Measurements from ENCODE around the gene MCCC1. TPM values are rescaled to one million over a fixed set of nuclear protein-coding genes. Genes with fewer than 3 reads are reported as not detected.

MCCC1 gene
- total RNA-seq, 1 experiment from 2014 or later = 19.2 TPM

GRCh38 chr3:182969853-182970252 lies 129.4 kb downstream of the MCCC1 start:
- Histone ChIP-seq H3K27ac (ENCODE audit: low read depth, low read length, poor library complexity, severe bottlenecking) (peak overlapping the region; percentile 71), H3K4me1 (ENCODE audit: insufficient read depth, low read length, poor library complexity, severe bottlenecking) (peaks cover 41% of the 10 kb centered on the region), H3K36me3 (ENCODE audit: insufficient read depth, low read length, poor library complexity, severe bottlenecking) (no peaks in the 10 kb centered on the region), H3K27me3 (replicated peaks; ENCODE audit: insufficient read depth, low read depth, low read length, poor library complexity) (no peaks in the 10 kb centered on the region), H3K4me3 (ENCODE audit: low read depth, low read length, poor library complexity, severe bottlenecking) (no peak overlapping the region), H3K9me3 (ENCODE audit: low read depth, low read length, poor library complexity, severe bottlenecking) (no peaks in the 10 kb centered on the region)
- DNase-seq (ENCODE audit: low spot score) = no peak
- intact Hi-C loops (cut with micrococcal nuclease; ENCODE audit: unreplicated experiment) = no loop called here
- POLR2A ChIA-PET (ENCODE audit: low non-redundant PET) = no interaction called here
- BruUV-seq (replicated peaks) = no TSS peak
- CTCF ChIA-PET = no interaction called here
- TF ChIP-seq CTCF (conservative IDR thresholded peaks at IDR 0.05; ENCODE audit: low read depth, low read length) = no peak
- no peak for TF ChIP-seq EZH2 (IDR thresholded peaks at IDR 0.05; ENCODE audit: borderline replicate concordance, low read depth, low read length, poor library complexity, severe bottlenecking)

GRCh38 chr3:182969277-182969676 lies 130.0 kb downstream of the MCCC1 start:
- H3K27me3 ChIP-seq (replicated peaks; ENCODE audit: insufficient read depth, low read depth, low read length, poor library complexity) = no peaks in the 10 kb centered on the region
- no TSS peak for BruUV-seq (replicated peaks)
- POLR2A ChIA-PET (ENCODE audit: low non-redundant PET) = no interaction called here
- H3K36me3 ChIP-seq (ENCODE audit: insufficient read depth, low read length, poor library complexity, severe bottlenecking) = no peaks in the 10 kb centered on the region
- peak; percentile 73 for DNase-seq (ENCODE audit: low spot score)
- H3K4me1 ChIP-seq (ENCODE audit: insufficient read depth, low read length, poor library complexity, severe bottlenecking) = peaks cover 36% of the 10 kb centered on the region
- intact Hi-C loops (cut with micrococcal nuclease; ENCODE audit: unreplicated experiment) = no loop called here
- CTCF ChIA-PET = no interaction called here
- H3K27ac ChIP-seq (ENCODE audit: low read depth, low read length, poor library complexity, severe bottlenecking) = peak overlapping the region; percentile 71
- no peaks in the 10 kb centered on the region for H3K9me3 ChIP-seq (ENCODE audit: low read depth, low read length, poor library complexity, severe bottlenecking)
- no peak for TF ChIP-seq EZH2 (IDR thresholded peaks at IDR 0.05; ENCODE audit: borderline replicate concordance, low read depth, low read length, poor library complexity, severe bottlenecking)
- TF ChIP-seq CTCF (conservative IDR thresholded peaks at IDR 0.05; ENCODE audit: low read depth, low read length) = no peak
- no peak overlapping the region for H3K4me3 ChIP-seq (ENCODE audit: low read depth, low read length, poor library complexity, severe bottlenecking)

GRCh38 chr3:182967218-182968204 lies 131.8 kb downstream of the MCCC1 start:
- H3K27ac ChIP-seq (ENCODE audit: low read depth, low read length, poor library complexity, severe bottlenecking) = peak overlapping the region; percentile 3
- peaks cover 36% of the 10 kb centered on the region for H3K4me1 ChIP-seq (ENCODE audit: insufficient read depth, low read length, poor library complexity, severe bottlenecking)
- DNase-seq (ENCODE audit: low spot score) = no peak
- no TSS peak for BruUV-seq (replicated peaks)
- ChIA-PET CTCF (no interaction called here), POLR2A (ENCODE audit: low non-redundant PET) (no interaction called here)
- peaks cover 5% of the 10 kb centered on the region for H3K36me3 ChIP-seq (ENCODE audit: insufficient read depth, low read length, poor library complexity, severe bottlenecking)
- H3K27me3 ChIP-seq (replicated peaks; ENCODE audit: insufficient read depth, low read depth, low read length, poor library complexity) = no peaks in the 10 kb centered on the region
- intact Hi-C loops (cut with micrococcal nuclease; ENCODE audit: unreplicated experiment) = no loop called here
- no peak overlapping the region for H3K4me3 ChIP-seq (ENCODE audit: low read depth, low read length, poor library complexity, severe bottlenecking)
- TF ChIP-seq EZH2 (IDR thresholded peaks at IDR 0.05; ENCODE audit: borderline replicate concordance, low read depth, low read length, poor library complexity, severe bottlenecking) (no peak), CTCF (conservative IDR thresholded peaks at IDR 0.05; ENCODE audit: low read depth, low read length) (no peak)
- no peaks in the 10 kb centered on the region for H3K9me3 ChIP-seq (ENCODE audit: low read depth, low read length, poor library complexity, severe bottlenecking)

Data from A673 (cell line).